Peyer's patch (tissue), 4 donors: ENCODE data around the gene TP73.

Source experiments
- CTCF ChIP-seq, 6 experiments: fragments of 450-650 bp in 4 of 6; fragments of 200-600 bp in 2 of 6; sonication (generic) in 1 of 6; IDR thresholded peaks; one replicate each; pipeline ENCODE4 v1.5.1; 2017 to 2019; ENCODE audit warnings: antibody characterized with exemption in 6 of 6, mild to moderate bottlenecking in 3 of 6, moderate library complexity in 1 of 6
- POLR2A ChIP-seq, 2 donors: fragments of 450-650 bp; IDR thresholded peaks; one replicate each; pipeline ENCODE4 v1.5.1; 2017; ENCODE audit warnings: antibody characterized with exemption in 2 of 2, mild to moderate bottlenecking in 2 of 2, moderate library complexity in 2 of 2

GRCh38 chr1:3774276-3774945, 122.1 kb downstream of the TP73 start:
- no peak for TF ChIP-seq CTCF (IDR thresholded peaks at IDR 0.05)
- no peak for TF ChIP-seq POLR2A (IDR thresholded peaks at IDR 0.05)
